Neural cell (in vitro differentiated cells): Measurements from ENCODE around the gene NRP1.

Experiments used
- EP300 ChIP-seq: fragments of 450-650 bp; conservative IDR thresholded peaks from 2 replicates; pipeline ENCODE4 v1.6.1; 2014; ENCODE audit warnings: antibody characterized with exemption, mild to moderate bottlenecking, moderate library complexity; ENCODE audit not compliant: poor library complexity, severe bottlenecking
- RAD21 ChIP-seq: fragments of 450-650 bp; conservative IDR thresholded peaks from 2 replicates; pipeline ENCODE4 v1.6.1; 2014; ENCODE audit warnings: antibody characterized with exemption, mild to moderate bottlenecking, moderate library complexity
- TF ChIP-seq, protein P1 (sequence below): fragments of 450-650 bp; IDR thresholded peaks from 2 replicates; pipeline ENCODE4 v1.5.1; 2014; ENCODE audit warnings: antibody characterized with exemption, mild to moderate bottlenecking, moderate library complexity; ENCODE audit not compliant: poor library complexity, severe bottlenecking
- TF ChIP-seq, protein P2 (sequence below): IDR thresholded peaks from 2 replicates; pipeline ENCODE4 v1.6.1; 2012; ENCODE audit warnings: borderline replicate concordance

DNA sequence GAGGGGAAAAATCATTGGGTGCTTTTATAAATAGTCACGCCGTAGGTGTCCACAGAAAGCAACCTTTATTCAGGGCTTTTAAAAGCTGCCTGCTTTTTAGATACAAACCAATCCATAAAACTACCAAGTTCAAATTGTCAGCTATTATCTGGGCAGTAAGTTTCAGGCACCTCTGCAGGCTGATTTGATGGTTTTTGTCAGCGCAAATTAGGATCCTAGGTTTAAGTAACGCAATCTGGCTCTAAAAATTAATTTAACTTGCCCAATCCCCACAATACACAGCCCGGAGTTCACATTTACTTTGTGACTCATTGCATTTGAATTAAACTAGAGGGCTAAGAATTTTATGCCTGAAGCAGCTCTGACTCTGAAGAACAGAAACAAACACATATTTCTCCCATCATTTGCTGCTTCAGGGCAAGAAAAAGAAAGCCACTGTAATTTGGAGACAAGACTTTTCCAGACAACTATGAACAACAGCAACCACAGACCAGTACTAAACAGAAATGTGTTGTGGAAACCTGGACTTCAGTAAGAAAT lies 43.3 kb downstream of the NRP1 start:
- TF ChIP-seq, protein P1, sequence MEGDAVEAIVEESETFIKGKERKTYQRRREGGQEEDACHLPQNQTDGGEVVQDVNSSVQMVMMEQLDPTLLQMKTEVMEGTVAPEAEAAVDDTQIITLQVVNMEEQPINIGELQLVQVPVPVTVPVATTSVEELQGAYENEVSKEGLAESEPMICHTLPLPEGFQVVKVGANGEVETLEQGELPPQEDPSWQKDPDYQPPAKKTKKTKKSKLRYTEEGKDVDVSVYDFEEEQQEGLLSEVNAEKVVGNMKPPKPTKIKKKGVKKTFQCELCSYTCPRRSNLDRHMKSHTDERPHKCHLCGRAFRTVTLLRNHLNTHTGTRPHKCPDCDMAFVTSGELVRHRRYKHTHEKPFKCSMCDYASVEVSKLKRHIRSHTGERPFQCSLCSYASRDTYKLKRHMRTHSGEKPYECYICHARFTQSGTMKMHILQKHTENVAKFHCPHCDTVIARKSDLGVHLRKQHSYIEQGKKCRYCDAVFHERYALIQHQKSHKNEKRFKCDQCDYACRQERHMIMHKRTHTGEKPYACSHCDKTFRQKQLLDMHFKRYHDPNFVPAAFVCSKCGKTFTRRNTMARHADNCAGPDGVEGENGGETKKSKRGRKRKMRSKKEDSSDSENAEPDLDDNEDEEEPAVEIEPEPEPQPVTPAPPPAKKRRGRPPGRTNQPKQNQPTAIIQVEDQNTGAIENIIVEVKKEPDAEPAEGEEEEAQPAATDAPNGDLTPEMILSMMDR, result no peak
- no peak for TF ChIP-seq EP300
- TF ChIP-seq RAD21, result no peak
- TF ChIP-seq, protein P2, sequence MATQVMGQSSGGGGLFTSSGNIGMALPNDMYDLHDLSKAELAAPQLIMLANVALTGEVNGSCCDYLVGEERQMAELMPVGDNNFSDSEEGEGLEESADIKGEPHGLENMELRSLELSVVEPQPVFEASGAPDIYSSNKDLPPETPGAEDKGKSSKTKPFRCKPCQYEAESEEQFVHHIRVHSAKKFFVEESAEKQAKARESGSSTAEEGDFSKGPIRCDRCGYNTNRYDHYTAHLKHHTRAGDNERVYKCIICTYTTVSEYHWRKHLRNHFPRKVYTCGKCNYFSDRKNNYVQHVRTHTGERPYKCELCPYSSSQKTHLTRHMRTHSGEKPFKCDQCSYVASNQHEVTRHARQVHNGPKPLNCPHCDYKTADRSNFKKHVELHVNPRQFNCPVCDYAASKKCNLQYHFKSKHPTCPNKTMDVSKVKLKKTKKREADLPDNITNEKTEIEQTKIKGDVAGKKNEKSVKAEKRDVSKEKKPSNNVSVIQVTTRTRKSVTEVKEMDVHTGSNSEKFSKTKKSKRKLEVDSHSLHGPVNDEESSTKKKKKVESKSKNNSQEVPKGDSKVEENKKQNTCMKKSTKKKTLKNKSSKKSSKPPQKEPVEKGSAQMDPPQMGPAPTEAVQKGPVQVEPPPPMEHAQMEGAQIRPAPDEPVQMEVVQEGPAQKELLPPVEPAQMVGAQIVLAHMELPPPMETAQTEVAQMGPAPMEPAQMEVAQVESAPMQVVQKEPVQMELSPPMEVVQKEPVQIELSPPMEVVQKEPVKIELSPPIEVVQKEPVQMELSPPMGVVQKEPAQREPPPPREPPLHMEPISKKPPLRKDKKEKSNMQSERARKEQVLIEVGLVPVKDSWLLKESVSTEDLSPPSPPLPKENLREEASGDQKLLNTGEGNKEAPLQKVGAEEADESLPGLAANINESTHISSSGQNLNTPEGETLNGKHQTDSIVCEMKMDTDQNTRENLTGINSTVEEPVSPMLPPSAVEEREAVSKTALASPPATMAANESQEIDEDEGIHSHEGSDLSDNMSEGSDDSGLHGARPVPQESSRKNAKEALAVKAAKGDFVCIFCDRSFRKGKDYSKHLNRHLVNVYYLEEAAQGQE, result no peak
